ENCODE data around the gene DTD1.

Gene DTD1

DNA sequence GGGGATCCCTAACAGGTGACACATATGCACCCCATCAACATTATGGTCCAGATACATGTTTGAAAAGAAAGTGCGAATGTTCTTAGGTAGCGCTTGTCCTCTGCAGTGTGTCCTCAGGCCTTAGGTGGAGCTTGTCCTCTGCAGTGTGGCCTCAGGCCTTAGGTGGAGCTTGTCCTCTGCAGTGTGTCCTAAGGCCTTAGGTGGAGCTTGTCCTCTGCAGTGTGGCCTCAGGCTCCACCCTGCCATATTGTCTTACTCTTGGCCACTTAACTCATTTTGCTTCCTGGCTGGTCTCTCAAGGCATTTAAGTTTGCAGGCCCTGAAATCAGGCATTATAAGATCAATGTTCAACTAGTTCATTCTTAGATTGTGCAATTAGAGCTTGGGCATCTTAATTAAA is 151.0 kb downstream of the DTD1 start:
- Histone ChIP-seq H3K9me3 (ENCODE audit: control insufficient read depth, insufficient read depth, low read length) (no peaks in the 10 kb centered on the region), H3K4me3 (ENCODE audit: low read depth, low read length) (no peak overlapping the region), H3K36me3 (ENCODE audit: control insufficient read depth, insufficient read depth, low read length) (no peaks in the 10 kb centered on the region), H3K9ac (ENCODE audit: low read depth, low read length) (no peak overlapping the region), H3K4me1 (ENCODE audit: control insufficient read depth, insufficient read depth, low read length) (peaks cover 13% of the 10 kb centered on the region), H3K27me3 (ENCODE audit: control insufficient read depth, insufficient read depth, low read length) (no peaks in the 10 kb centered on the region), H3K27ac (ENCODE audit: low read depth, low read length) (no peak overlapping the region)

DNA sequence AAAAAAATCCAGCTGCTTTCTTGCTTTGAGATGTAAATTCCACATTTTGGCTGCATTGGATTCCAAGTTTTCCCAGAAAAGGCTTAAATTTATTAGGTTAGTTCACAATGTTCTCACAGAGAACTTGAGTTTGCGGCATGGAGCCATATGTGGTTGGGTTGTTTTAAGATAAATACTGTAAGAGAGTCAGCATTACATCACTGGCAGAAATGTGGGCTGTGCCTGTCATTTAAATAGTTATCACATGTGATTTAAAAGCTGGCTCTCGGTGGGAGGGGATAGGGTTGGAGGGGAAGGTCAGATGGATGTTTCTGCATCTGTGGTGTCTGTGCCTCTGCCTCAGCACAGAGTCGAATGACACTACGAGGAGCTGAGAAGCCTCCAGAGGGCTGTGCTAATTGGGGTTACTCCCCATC is 151.9 kb downstream of the DTD1 start:
- no peak overlapping the region for H3K27ac ChIP-seq (ENCODE audit: low read depth, low read length)
- no peak overlapping the region for H3K9ac ChIP-seq (ENCODE audit: low read depth, low read length)

DNA sequence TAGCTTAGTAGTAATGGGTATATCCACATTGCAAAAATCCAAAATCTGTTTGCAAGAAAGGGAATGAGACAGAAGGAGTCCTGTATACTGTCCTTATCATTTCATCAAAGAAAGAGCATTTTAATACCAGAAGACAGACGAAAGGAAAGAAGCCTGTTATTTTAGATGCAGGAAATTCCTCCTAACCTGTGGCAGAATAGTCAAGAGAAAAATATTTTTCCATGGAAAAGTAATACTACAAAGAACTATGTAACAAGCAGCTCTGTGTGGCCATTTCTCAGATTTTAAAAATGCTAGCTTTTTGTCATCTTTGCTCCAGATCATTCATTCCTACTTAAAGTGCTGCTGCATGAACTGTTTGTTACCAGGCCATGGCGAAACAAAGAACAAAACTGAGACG is 152.9 kb downstream of the DTD1 start:
- Histone ChIP-seq H3K27ac (ENCODE audit: low read depth, low read length) (no peak overlapping the region), H3K36me3 (ENCODE audit: control insufficient read depth, insufficient read depth, low read length) (0 out of 2 replicates have a peak, but pooled peaks cover 3% of the 10 kb centered on the region), H3K9ac (ENCODE audit: low read depth, low read length) (no peak overlapping the region), H3K4me3 (ENCODE audit: low read depth, low read length) (no peak overlapping the region), H3K9me3 (ENCODE audit: control insufficient read depth, insufficient read depth, low read length) (no peaks in the 10 kb centered on the region), H3K4me1 (ENCODE audit: control insufficient read depth, insufficient read depth, low read length) (peaks cover 13% of the 10 kb centered on the region), H3K27me3 (ENCODE audit: control insufficient read depth, insufficient read depth, low read length) (no peaks in the 10 kb centered on the region)

More for the DNA sequence above, 151.9 kb downstream of the DTD1 start:
- Histone ChIP-seq H3K4me3 (ENCODE audit: low read depth, low read length) (no peak overlapping the region), H3K4me1 (ENCODE audit: control insufficient read depth, insufficient read depth, low read length) (peaks cover 13% of the 10 kb centered on the region), H3K36me3 (ENCODE audit: control insufficient read depth, insufficient read depth, low read length) (0 out of 2 replicates have a peak, but pooled peaks cover 3% of the 10 kb centered on the region), H3K27me3 (ENCODE audit: control insufficient read depth, insufficient read depth, low read length) (no peaks in the 10 kb centered on the region), H3K9me3 (ENCODE audit: control insufficient read depth, insufficient read depth, low read length) (no peaks in the 10 kb centered on the region)

DNA sequence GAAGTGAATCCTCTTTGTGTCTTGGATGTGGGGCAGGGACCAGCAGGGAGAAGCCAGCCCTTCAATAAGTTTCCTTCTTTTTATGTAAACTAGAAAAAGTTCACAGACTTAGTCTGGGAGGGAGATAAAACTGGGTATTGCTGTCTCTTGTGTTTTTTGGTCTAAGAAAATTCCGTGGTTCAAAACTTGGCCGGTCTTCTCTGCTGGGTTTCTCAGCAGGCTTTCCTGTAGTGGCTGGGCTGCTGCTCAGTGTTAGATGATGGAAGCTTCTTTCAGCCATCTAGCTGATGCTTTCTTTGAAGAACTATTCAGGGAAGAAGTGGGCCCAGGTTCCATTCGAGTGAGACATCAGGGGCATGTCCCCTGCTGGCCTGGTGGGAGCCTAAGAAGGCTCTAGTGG is 155.0 kb downstream of the DTD1 start:
- no peak overlapping the region for H3K9ac ChIP-seq (ENCODE audit: low read depth, low read length)
- 0 out of 2 replicates have a peak, but pooled peaks cover 3% of the 10 kb centered on the region for H3K36me3 ChIP-seq (ENCODE audit: control insufficient read depth, insufficient read depth, low read length)
- H3K9me3 ChIP-seq (ENCODE audit: control insufficient read depth, insufficient read depth, low read length): no peaks in the 10 kb centered on the region
- peaks cover 13% of the 10 kb centered on the region for H3K4me1 ChIP-seq (ENCODE audit: control insufficient read depth, insufficient read depth, low read length)
- H3K27ac ChIP-seq (ENCODE audit: low read depth, low read length): no peak overlapping the region
- H3K27me3 ChIP-seq (ENCODE audit: control insufficient read depth, insufficient read depth, low read length): no peaks in the 10 kb centered on the region
- no peak overlapping the region for H3K4me3 ChIP-seq (ENCODE audit: low read depth, low read length)

DNA sequence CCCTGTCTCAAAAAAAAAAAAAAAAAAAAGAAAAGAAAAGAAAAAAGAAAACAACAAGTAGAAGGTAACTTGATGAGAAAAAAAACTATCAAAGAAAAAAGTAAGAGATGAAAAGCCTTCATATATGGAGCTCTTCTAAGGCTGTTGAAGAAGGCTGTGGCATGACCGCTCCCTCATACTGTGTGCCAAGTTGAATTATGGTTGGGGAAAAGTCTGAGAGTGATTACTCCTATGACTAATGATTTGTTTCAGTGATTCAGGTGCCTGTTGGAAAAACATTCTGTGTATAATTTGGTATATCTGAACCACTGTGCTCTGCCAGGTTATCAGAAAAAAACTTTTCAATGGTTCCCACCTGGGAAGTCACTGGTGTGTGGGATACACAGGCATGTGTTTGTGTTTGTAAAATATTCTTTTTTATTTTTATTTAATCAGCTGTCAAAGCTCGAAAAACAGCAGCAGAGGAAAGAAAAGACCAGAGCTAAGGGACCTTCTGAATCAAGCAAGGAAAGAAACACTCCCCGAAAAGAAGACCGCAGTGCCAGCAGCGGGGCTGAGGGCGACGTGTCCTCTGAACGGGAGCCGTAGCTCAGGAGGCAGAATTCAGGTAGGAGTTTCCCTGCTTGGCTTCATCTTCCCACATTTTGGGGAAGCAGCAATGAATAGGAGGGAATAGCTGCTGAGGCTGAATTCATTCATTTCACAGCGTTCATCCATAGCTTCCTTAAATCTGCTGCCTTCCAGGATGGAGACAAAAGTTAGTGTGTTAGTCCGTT is 156.0 kb downstream of the DTD1 start:
- Histone ChIP-seq H3K4me1 (ENCODE audit: control insufficient read depth, insufficient read depth, low read length) (peaks cover 13% of the 10 kb centered on the region), H3K9me3 (ENCODE audit: control insufficient read depth, insufficient read depth, low read length) (no peaks in the 10 kb centered on the region), H3K9ac (ENCODE audit: low read depth, low read length) (no peak overlapping the region), H3K27ac (ENCODE audit: low read depth, low read length) (no peak overlapping the region), H3K27me3 (ENCODE audit: control insufficient read depth, insufficient read depth, low read length) (no peaks in the 10 kb centered on the region), H3K4me3 (ENCODE audit: low read depth, low read length) (no peak overlapping the region), H3K36me3 (ENCODE audit: control insufficient read depth, insufficient read depth, low read length) (0 out of 2 replicates have a peak, but pooled peaks cover 3% of the 10 kb centered on the region)

DNA sequence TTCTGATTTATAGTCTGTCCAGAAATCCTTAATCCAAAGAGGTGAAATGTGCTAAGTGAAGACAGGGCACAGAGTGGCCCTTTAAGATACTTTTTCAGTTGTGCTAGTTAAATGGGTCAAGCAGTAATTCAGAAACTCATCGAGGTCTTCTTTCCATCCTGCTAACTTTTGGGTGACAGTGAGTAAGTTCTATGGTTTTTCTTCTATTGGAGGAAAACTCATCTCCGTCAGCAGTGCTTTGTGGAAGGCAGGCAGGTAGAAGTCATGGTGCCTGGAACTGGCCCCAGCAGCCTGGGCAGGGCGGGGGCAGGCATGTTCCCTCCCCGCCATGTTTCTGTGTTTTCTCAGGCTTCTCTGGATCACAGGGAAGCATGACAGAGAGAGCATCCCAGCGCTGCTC is 159.2 kb downstream of the DTD1 start:
- no peaks in the 10 kb centered on the region for H3K27me3 ChIP-seq (ENCODE audit: control insufficient read depth, insufficient read depth, low read length)
- no peak overlapping the region for H3K27ac ChIP-seq (ENCODE audit: low read depth, low read length)
- 0 out of 2 replicates have a peak, but pooled peaks cover 3% of the 10 kb centered on the region for H3K36me3 ChIP-seq (ENCODE audit: control insufficient read depth, insufficient read depth, low read length)
- H3K4me1 ChIP-seq (ENCODE audit: control insufficient read depth, insufficient read depth, low read length): no peaks in the 10 kb centered on the region
- no peaks in the 10 kb centered on the region for H3K9me3 ChIP-seq (ENCODE audit: control insufficient read depth, insufficient read depth, low read length)
- no peak overlapping the region for H3K4me3 ChIP-seq (ENCODE audit: low read depth, low read length)
- no peak overlapping the region for H3K9ac ChIP-seq (ENCODE audit: low read depth, low read length)

DNA sequence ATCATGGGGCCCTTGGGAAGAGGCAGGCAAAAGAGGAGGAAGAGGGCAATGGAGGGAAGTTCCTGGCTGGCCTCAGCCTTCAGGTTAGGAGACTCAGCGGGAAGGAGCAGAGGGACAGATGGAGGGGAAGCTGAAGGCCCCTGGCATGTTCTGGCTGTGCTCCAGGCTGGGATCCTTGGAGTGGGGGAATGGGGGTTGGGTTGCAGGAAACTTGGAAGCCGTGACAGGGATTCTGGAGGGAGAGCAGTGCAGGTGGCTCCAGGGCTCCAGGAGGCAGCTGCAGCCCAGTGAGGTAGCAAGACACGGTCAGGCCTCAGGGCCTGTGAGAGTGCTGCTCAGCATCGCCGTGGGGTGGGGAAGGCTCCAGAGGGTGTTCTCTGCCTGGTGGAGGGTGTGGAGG is 161.1 kb downstream of the DTD1 start:
- H3K9ac ChIP-seq (ENCODE audit: low read depth, low read length): no peak overlapping the region
- 0 out of 2 replicates have a peak, but pooled peaks cover 3% of the 10 kb centered on the region for H3K36me3 ChIP-seq (ENCODE audit: control insufficient read depth, insufficient read depth, low read length)
- no peak overlapping the region for H3K4me3 ChIP-seq (ENCODE audit: low read depth, low read length)
- no peak overlapping the region for H3K27ac ChIP-seq (ENCODE audit: low read depth, low read length)
- H3K9me3 ChIP-seq (ENCODE audit: control insufficient read depth, insufficient read depth, low read length): no peaks in the 10 kb centered on the region
- no peaks in the 10 kb centered on the region for H3K4me1 ChIP-seq (ENCODE audit: control insufficient read depth, insufficient read depth, low read length)
- no peaks in the 10 kb centered on the region for H3K27me3 ChIP-seq (ENCODE audit: control insufficient read depth, insufficient read depth, low read length)

DNA sequence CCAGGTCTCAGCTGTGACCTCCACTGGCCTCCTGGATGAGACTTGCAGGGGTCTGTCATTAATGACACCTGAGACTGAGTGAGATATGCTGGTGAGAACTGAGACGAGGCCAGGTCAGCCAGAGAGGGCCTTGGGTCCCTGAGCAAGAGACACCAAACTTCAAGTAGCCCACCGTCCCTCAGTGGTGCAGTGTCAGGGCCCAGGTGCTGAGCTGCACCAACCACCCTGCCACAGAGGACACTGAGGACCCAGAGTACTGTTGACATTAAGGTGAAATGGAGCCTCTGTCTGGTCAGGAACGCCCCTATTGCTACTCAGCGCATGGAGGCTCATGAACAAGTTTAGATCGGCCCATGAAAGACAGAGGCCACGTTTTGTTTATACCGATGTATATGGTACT is 161.7 kb downstream of the DTD1 start:
- no peaks in the 10 kb centered on the region for H3K4me1 ChIP-seq (ENCODE audit: control insufficient read depth, insufficient read depth, low read length)
- H3K9ac ChIP-seq (ENCODE audit: low read depth, low read length): no peak overlapping the region
- no peaks in the 10 kb centered on the region for H3K9me3 ChIP-seq (ENCODE audit: control insufficient read depth, insufficient read depth, low read length)
- no peaks in the 10 kb centered on the region for H3K36me3 ChIP-seq (ENCODE audit: control insufficient read depth, insufficient read depth, low read length)
- no peak overlapping the region for H3K4me3 ChIP-seq (ENCODE audit: low read depth, low read length)
- no peaks in the 10 kb centered on the region for H3K27me3 ChIP-seq (ENCODE audit: control insufficient read depth, insufficient read depth, low read length)
- no peak overlapping the region for H3K27ac ChIP-seq (ENCODE audit: low read depth, low read length)

DNA sequence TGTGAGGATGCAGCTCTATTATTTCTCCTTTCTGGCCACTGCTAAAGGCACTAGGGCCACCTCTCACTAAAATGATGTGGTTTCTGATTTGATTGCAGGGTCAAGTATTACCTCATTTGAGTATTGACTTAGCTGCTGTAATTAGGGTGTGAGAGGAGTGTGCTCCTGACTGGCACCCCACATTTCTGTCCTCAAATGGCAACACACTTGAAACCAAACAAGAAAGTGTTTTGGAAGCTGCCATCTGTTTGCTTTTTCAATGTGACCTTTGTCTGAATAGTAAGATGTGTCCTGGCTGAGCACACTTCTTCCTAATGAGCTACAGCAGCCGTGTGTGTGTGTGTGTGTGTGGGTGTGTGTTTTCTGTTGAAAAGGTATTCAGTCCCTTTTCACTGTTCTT is 162.9 kb downstream of the DTD1 start:
- H3K27me3 ChIP-seq (ENCODE audit: control insufficient read depth, insufficient read depth, low read length): no peaks in the 10 kb centered on the region
- H3K9me3 ChIP-seq (ENCODE audit: control insufficient read depth, insufficient read depth, low read length): no peaks in the 10 kb centered on the region
- H3K27ac ChIP-seq (ENCODE audit: low read depth, low read length): no peak overlapping the region
- no peaks in the 10 kb centered on the region for H3K36me3 ChIP-seq (ENCODE audit: control insufficient read depth, insufficient read depth, low read length)
- H3K9ac ChIP-seq (ENCODE audit: low read depth, low read length): no peak overlapping the region
- H3K4me3 ChIP-seq (ENCODE audit: low read depth, low read length): no peak overlapping the region
- no peaks in the 10 kb centered on the region for H3K4me1 ChIP-seq (ENCODE audit: control insufficient read depth, insufficient read depth, low read length)

DNA sequence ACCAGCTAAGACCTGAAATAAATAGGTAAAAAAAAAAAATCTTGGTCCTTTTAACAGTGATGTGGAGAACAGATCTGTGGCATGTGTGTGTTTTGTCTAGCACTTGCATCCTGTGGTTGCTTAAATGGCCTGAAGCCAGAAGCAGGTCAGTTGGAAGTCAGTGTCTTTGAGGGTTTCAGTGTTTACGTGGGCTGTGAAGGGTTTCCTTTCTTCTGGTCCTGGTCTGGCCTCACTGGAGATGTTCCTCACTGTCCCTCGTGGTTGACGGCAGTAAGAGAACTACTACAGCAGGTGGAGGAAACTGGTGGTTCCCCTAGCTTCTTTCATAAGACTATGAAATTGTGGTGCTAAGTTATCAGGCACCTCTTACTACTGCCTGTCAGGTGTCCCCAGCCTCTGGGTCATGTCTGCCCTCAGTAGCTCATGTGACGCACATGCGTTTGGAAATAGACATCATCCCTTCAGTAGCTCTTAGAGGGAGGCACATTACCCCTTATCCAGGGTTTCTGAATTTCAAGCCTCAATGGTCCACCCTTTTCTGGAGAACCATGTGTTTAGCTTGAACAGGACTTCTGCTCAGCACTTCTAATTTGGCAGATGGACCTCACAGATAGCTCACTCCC is 166.3 kb downstream of the DTD1 start:
- Histone ChIP-seq H3K4me1 (ENCODE audit: control insufficient read depth, insufficient read depth, low read length) (no peaks in the 10 kb centered on the region), H3K9ac (ENCODE audit: low read depth, low read length) (no peak overlapping the region), H3K9me3 (ENCODE audit: control insufficient read depth, insufficient read depth, low read length) (no peaks in the 10 kb centered on the region), H3K27ac (ENCODE audit: low read depth, low read length) (no peak overlapping the region), H3K27me3 (ENCODE audit: control insufficient read depth, insufficient read depth, low read length) (no peaks in the 10 kb centered on the region), H3K36me3 (ENCODE audit: control insufficient read depth, insufficient read depth, low read length) (no peaks in the 10 kb centered on the region), H3K4me3 (ENCODE audit: low read depth, low read length) (no peak overlapping the region)

DNA sequence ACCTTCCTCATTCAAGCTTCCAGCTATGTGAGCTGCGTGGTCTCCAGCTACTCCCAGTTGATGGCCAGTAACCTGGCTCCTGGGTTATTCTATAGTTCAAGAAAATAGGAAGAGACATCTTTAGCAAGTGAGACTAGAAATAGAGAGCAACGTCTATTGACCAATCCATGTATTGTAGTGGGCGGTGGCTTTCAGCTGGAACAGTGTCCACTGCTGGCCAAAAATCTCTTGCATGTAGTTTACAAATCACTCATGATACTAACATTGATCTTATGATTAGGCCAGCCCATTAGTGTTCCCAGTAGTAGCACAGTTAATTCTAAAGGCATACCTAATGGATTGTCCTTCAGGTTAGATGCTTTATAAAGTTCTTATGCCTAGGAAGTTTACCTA is 166.8 kb downstream of the DTD1 start:
- Histone ChIP-seq H3K4me1 (ENCODE audit: control insufficient read depth, insufficient read depth, low read length) (no peaks in the 10 kb centered on the region), H3K27me3 (ENCODE audit: control insufficient read depth, insufficient read depth, low read length) (no peaks in the 10 kb centered on the region), H3K9ac (ENCODE audit: low read depth, low read length) (no peak overlapping the region), H3K9me3 (ENCODE audit: control insufficient read depth, insufficient read depth, low read length) (no peaks in the 10 kb centered on the region), H3K36me3 (ENCODE audit: control insufficient read depth, insufficient read depth, low read length) (no peaks in the 10 kb centered on the region), H3K4me3 (ENCODE audit: low read depth, low read length) (no peak overlapping the region), H3K27ac (ENCODE audit: low read depth, low read length) (no peak overlapping the region)

All from HUES48 (cell line).